ENCODE data around the gene BCAS3. TPM values are rescaled to one million over a fixed set of nuclear protein-coding genes. Genes with fewer than 3 reads are reported as not detected.

Gene BCAS3
- total RNA-seq, 1 experiment from 2014 or later: 14.4 TPM

GRCh38 chr17:61134551-61135235, 457.0 kb downstream of the BCAS3 start:
- intact Hi-C loops (cut with micrococcal nuclease; ENCODE audit: unreplicated experiment): no loop called here
- H3K9me3 ChIP-seq (ENCODE audit: low read depth, low read length, poor library complexity, severe bottlenecking): no peaks in the 10 kb centered on the region
- H3K27me3 ChIP-seq (replicated peaks; ENCODE audit: insufficient read depth, low read depth, low read length, poor library complexity): no peaks in the 10 kb centered on the region
- ChIA-PET POLR2A (ENCODE audit: low non-redundant PET) (no interaction called here), CTCF (no interaction called here)
- no peak for DNase-seq (ENCODE audit: low spot score)
- H3K36me3 ChIP-seq (ENCODE audit: insufficient read depth, low read length, poor library complexity, severe bottlenecking): no peaks in the 10 kb centered on the region
- TF ChIP-seq EZH2 (IDR thresholded peaks at IDR 0.05; ENCODE audit: borderline replicate concordance, low read depth, low read length, poor library complexity, severe bottlenecking) (no peak), CTCF (conservative IDR thresholded peaks at IDR 0.05; ENCODE audit: low read depth, low read length) (no peak)
- BruUV-seq (replicated peaks): no TSS peak
- H3K4me1 ChIP-seq (ENCODE audit: insufficient read depth, low read length, poor library complexity, severe bottlenecking): no peaks in the 10 kb centered on the region
- no peak overlapping the region for H3K4me3 ChIP-seq (ENCODE audit: low read depth, low read length, poor library complexity, severe bottlenecking)
- no peak overlapping the region for H3K27ac ChIP-seq (ENCODE audit: low read depth, low read length, poor library complexity, severe bottlenecking)

- no TSS peak for BruUV-seq (replicated peaks)
- Histone ChIP-seq H3K27me3 (replicated peaks; ENCODE audit: insufficient read depth, low read depth, low read length, poor library complexity) (no peaks in the 10 kb centered on the region), H3K9me3 (ENCODE audit: low read depth, low read length, poor library complexity, severe bottlenecking) (no peaks in the 10 kb centered on the region), H3K27ac (ENCODE audit: low read depth, low read length, poor library complexity, severe bottlenecking) (no peak overlapping the region), H3K4me3 (ENCODE audit: low read depth, low read length, poor library complexity, severe bottlenecking) (no peak overlapping the region), H3K4me1 (ENCODE audit: insufficient read depth, low read length, poor library complexity, severe bottlenecking) (no peaks in the 10 kb centered on the region), H3K36me3 (ENCODE audit: insufficient read depth, low read length, poor library complexity, severe bottlenecking) (no peaks in the 10 kb centered on the region)
- POLR2A ChIA-PET (ENCODE audit: low non-redundant PET): no interaction called here
- DNase-seq (ENCODE audit: low spot score): no peak
- no peak for TF ChIP-seq CTCF (conservative IDR thresholded peaks at IDR 0.05; ENCODE audit: low read depth, low read length)
- TF ChIP-seq EZH2 (IDR thresholded peaks at IDR 0.05; ENCODE audit: borderline replicate concordance, low read depth, low read length, poor library complexity, severe bottlenecking): no peak
- CTCF ChIA-PET: no interaction called here
- intact Hi-C loops (cut with micrococcal nuclease; ENCODE audit: unreplicated experiment): no loop called here
Observed at GRCh38 chr17:61135782-61136181, 458.1 kb downstream of the BCAS3 start.

GRCh38 chr17:61136296-61136695, 458.6 kb downstream of the BCAS3 start:
- Histone ChIP-seq H3K4me3 (ENCODE audit: low read depth, low read length, poor library complexity, severe bottlenecking) (no peak overlapping the region), H3K27me3 (replicated peaks; ENCODE audit: insufficient read depth, low read depth, low read length, poor library complexity) (no peaks in the 10 kb centered on the region), H3K9me3 (ENCODE audit: low read depth, low read length, poor library complexity, severe bottlenecking) (no peaks in the 10 kb centered on the region), H3K27ac (ENCODE audit: low read depth, low read length, poor library complexity, severe bottlenecking) (no peak overlapping the region), H3K4me1 (ENCODE audit: insufficient read depth, low read length, poor library complexity, severe bottlenecking) (no peaks in the 10 kb centered on the region), H3K36me3 (ENCODE audit: insufficient read depth, low read length, poor library complexity, severe bottlenecking) (no peaks in the 10 kb centered on the region)
- CTCF ChIA-PET: no interaction called here
- POLR2A ChIA-PET (ENCODE audit: low non-redundant PET): no interaction called here
- intact Hi-C loops (cut with micrococcal nuclease; ENCODE audit: unreplicated experiment): no loop called here
- no TSS peak for BruUV-seq (replicated peaks)
- TF ChIP-seq EZH2 (IDR thresholded peaks at IDR 0.05; ENCODE audit: borderline replicate concordance, low read depth, low read length, poor library complexity, severe bottlenecking) (no peak), CTCF (conservative IDR thresholded peaks at IDR 0.05; ENCODE audit: low read depth, low read length) (no peak)
- no peak for DNase-seq (ENCODE audit: low spot score)

All from A673 (cell line).